Measurements from ENCODE around the gene CCNL2. TPM values are rescaled to one million over a fixed set of nuclear protein-coding genes. Genes with fewer than 3 reads are reported as not detected.

CCNL2 gene
- total RNA-seq, 1 donor from 2014 or later, result 55.3 TPM

GRCh38 chr1:1349256-1350012 is 49.7 kb downstream of the CCNL2 start, which contains the start of gene DVL1:
TSS of gene DVL1 (minus strand) at chr1:1349418. CDS start at chr1:1349065, 353 bp downstream.
- Histone ChIP-seq H3K4me3 (ENCODE audit: low read length in 3 of 3) (peak within 1 kb of the TSS; percentile 83 to 89 (median 85)), H3K9ac (ENCODE audit: low read depth in 1 of 3, low read length in 3 of 3) (peak within 1 kb of the TSS; percentile 86 to 96 (median 92)), H3K27me3 (ENCODE audit: control insufficient read depth in 3 of 3, insufficient read depth in 3 of 3, low read length in 3 of 3) (peaks cover 0 to 18% (median 13%) of the 10 kb centered on the region in 3 donors), H3K27ac (ENCODE audit: low read depth, low read length) (peak within 1 kb of the TSS; percentile 94), H3K36me3 (ENCODE audit: control insufficient read depth in 3 of 3, insufficient read depth in 3 of 3, low read length in 3 of 3) (peaks cover 0 to 2% (median 0%) of the 10 kb centered on the region in 3 donors), H3K9me3 (ENCODE audit: control insufficient read depth in 3 of 3, low read length in 3 of 3) (no peaks in the 10 kb centered on the region), H3K4me1 (ENCODE audit: control insufficient read depth in 3 of 3, insufficient read depth in 3 of 3, low read length in 3 of 3) (peaks cover 59 to 61% (median 61%) of the 10 kb centered on the region in 3 donors)

- H3K9ac ChIP-seq (ENCODE audit: low read depth in 1 of 3, low read length in 3 of 3), result peak overlapping the region; percentile 86 to 96 (median 92)
- H3K27me3 ChIP-seq (ENCODE audit: control insufficient read depth in 3 of 3, insufficient read depth in 3 of 3, low read length in 3 of 3), result peaks cover 0 to 10% (median 7%) of the 10 kb centered on the region in 3 donors
- H3K4me3 ChIP-seq (ENCODE audit: low read length in 3 of 3), result peak overlapping the region; percentile 83 to 89 (median 85)
- no peaks in the 10 kb centered on the region for H3K36me3 ChIP-seq (ENCODE audit: control insufficient read depth in 3 of 3, insufficient read depth in 3 of 3, low read length in 3 of 3)
- peaks cover 64 to 69% (median 66%) of the 10 kb centered on the region in 3 donors for H3K4me1 ChIP-seq (ENCODE audit: control insufficient read depth in 3 of 3, insufficient read depth in 3 of 3, low read length in 3 of 3)
- H3K27ac ChIP-seq (ENCODE audit: low read depth, low read length), result peak overlapping the region; percentile 94
- no peaks in the 10 kb centered on the region for H3K9me3 ChIP-seq (ENCODE audit: control insufficient read depth in 3 of 3, low read length in 3 of 3)
These were observed 50.5 kb downstream of the CCNL2 start for GRCh38 chr1:1348420-1349255.

- Histone ChIP-seq H3K36me3 (ENCODE audit: control insufficient read depth in 3 of 3, insufficient read depth in 3 of 3, low read length in 3 of 3) (peaks cover 0 to 1% (median 0%) of the 10 kb centered on the region in 3 donors), H3K9ac (ENCODE audit: low read depth in 1 of 3, low read length in 3 of 3) (peak overlapping the region; percentile 86 to 96 (median 92)), H3K4me1 (ENCODE audit: control insufficient read depth in 3 of 3, insufficient read depth in 3 of 3, low read length in 3 of 3) (peaks cover 65 to 72% (median 67%) of the 10 kb centered on the region in 3 donors), H3K4me3 (ENCODE audit: low read length in 3 of 3) (peak overlapping the region; percentile 83 to 89 (median 85)), H3K9me3 (ENCODE audit: control insufficient read depth in 3 of 3, low read length in 3 of 3) (no peaks in the 10 kb centered on the region), H3K27ac (ENCODE audit: low read depth, low read length) (peak overlapping the region; percentile 94), H3K27me3 (ENCODE audit: control insufficient read depth in 3 of 3, insufficient read depth in 3 of 3, low read length in 3 of 3) (peaks cover 0 to 4% (median 0%) of the 10 kb centered on the region in 3 donors)
These were observed 51.3 kb downstream of the CCNL2 start for GRCh38 chr1:1347663-1348419.

- Histone ChIP-seq H3K4me1 (ENCODE audit: control insufficient read depth in 3 of 3, insufficient read depth in 3 of 3, low read length in 3 of 3) (peaks cover 61 to 72% (median 64%) of the 10 kb centered on the region in 3 donors), H3K4me3 (ENCODE audit: low read length in 3 of 3) (peak overlapping the region; percentile 83 to 89 (median 85)), H3K27ac (ENCODE audit: low read depth, low read length) (peak overlapping the region; percentile 94), H3K9me3 (ENCODE audit: control insufficient read depth in 3 of 3, low read length in 3 of 3) (no peaks in the 10 kb centered on the region), H3K9ac (ENCODE audit: low read depth in 1 of 3, low read length in 3 of 3) (peak overlapping the region; percentile 86 to 96 (median 92)), H3K36me3 (ENCODE audit: control insufficient read depth in 3 of 3, insufficient read depth in 3 of 3, low read length in 3 of 3) (peaks cover 0 to 2% (median 0%) of the 10 kb centered on the region in 3 donors), H3K27me3 (ENCODE audit: control insufficient read depth in 3 of 3, insufficient read depth in 3 of 3, low read length in 3 of 3) (no peaks in the 10 kb centered on the region)
These were observed 52.0 kb downstream of the CCNL2 start for GRCh38 chr1:1347026-1347595.

- Histone ChIP-seq H3K4me3 (ENCODE audit: low read length in 3 of 3) (peak overlapping the region; percentile 48 to 89 (median 83)), H3K9ac (ENCODE audit: low read depth in 1 of 3, low read length in 3 of 3) (peak overlapping the region; percentile 86 to 96 (median 92)), H3K27me3 (ENCODE audit: control insufficient read depth in 3 of 3, insufficient read depth in 3 of 3, low read length in 3 of 3) (no peaks in the 10 kb centered on the region), H3K4me1 (ENCODE audit: control insufficient read depth in 3 of 3, insufficient read depth in 3 of 3, low read length in 3 of 3) (peaks cover 55 to 72% (median 59%) of the 10 kb centered on the region in 3 donors), H3K36me3 (ENCODE audit: control insufficient read depth in 3 of 3, insufficient read depth in 3 of 3, low read length in 3 of 3) (peaks cover 4 to 6% (median 5%) of the 10 kb centered on the region in 3 donors), H3K9me3 (ENCODE audit: control insufficient read depth in 3 of 3, low read length in 3 of 3) (no peaks in the 10 kb centered on the region), H3K27ac (ENCODE audit: low read depth, low read length) (peak overlapping the region; percentile 94)
These were observed 52.6 kb downstream of the CCNL2 start for GRCh38 chr1:1346501-1346890.

- H3K27me3 ChIP-seq (ENCODE audit: control insufficient read depth in 3 of 3, insufficient read depth in 3 of 3, low read length in 3 of 3), result no peaks in the 10 kb centered on the region
- H3K9ac ChIP-seq (ENCODE audit: low read depth in 1 of 3, low read length in 3 of 3), result peak overlapping the region; percentile 86 to 96 (median 92)
- H3K36me3 ChIP-seq (ENCODE audit: control insufficient read depth in 3 of 3, insufficient read depth in 3 of 3, low read length in 3 of 3), result peaks cover 9 to 12% (median 11%) of the 10 kb centered on the region in 3 donors
- H3K9me3 ChIP-seq (ENCODE audit: control insufficient read depth in 3 of 3, low read length in 3 of 3), result no peaks in the 10 kb centered on the region
- H3K4me1 ChIP-seq (ENCODE audit: control insufficient read depth in 3 of 3, insufficient read depth in 3 of 3, low read length in 3 of 3), result peaks cover 55 to 75% (median 57%) of the 10 kb centered on the region in 3 donors
- H3K27ac ChIP-seq (ENCODE audit: low read depth, low read length), result peak overlapping the region; percentile 94
- peak overlapping the region; percentile 48 to 89 (median 83) for H3K4me3 ChIP-seq (ENCODE audit: low read length in 3 of 3)
These were observed 53.2 kb downstream of the CCNL2 start for GRCh38 chr1:1345860-1346500.

GRCh38 chr1:1345384-1345783 is 53.8 kb downstream of the CCNL2 start:
- Histone ChIP-seq H3K9ac (ENCODE audit: low read depth in 1 of 3, low read length in 3 of 3) (peak overlapping the region; percentile 65 to 96 (median 86)), H3K4me1 (ENCODE audit: control insufficient read depth in 3 of 3, insufficient read depth in 3 of 3, low read length in 3 of 3) (peaks cover 55 to 77% (median 57%) of the 10 kb centered on the region in 3 donors)

GRCh38 chr1:1344655-1345361 is 54.3 kb downstream of the CCNL2 start:
- Histone ChIP-seq H3K4me3 (ENCODE audit: low read length in 3 of 3) (peak overlapping the region; percentile 48 to 72 (median 58)), H3K27ac (ENCODE audit: low read depth, low read length) (peak overlapping the region; percentile 94), H3K4me1 (ENCODE audit: control insufficient read depth in 3 of 3, insufficient read depth in 3 of 3, low read length in 3 of 3) (peaks cover 55 to 77% (median 57%) of the 10 kb centered on the region in 3 donors), H3K27me3 (ENCODE audit: control insufficient read depth in 3 of 3, insufficient read depth in 3 of 3, low read length in 3 of 3) (no peaks in the 10 kb centered on the region), H3K36me3 (ENCODE audit: control insufficient read depth in 3 of 3, insufficient read depth in 3 of 3, low read length in 3 of 3) (peaks cover 18 to 23% (median 20%) of the 10 kb centered on the region in 3 donors), H3K9me3 (ENCODE audit: control insufficient read depth in 3 of 3, low read length in 3 of 3) (no peaks in the 10 kb centered on the region), H3K9ac (ENCODE audit: low read depth in 1 of 3, low read length in 3 of 3) (peak overlapping the region; percentile 77 to 96 (median 86))

More at GRCh38 chr1:1345384-1345783, 53.8 kb downstream of the CCNL2 start:
- peaks cover 15 to 17% (median 16%) of the 10 kb centered on the region in 3 donors for H3K36me3 ChIP-seq (ENCODE audit: control insufficient read depth in 3 of 3, insufficient read depth in 3 of 3, low read length in 3 of 3)
- peak overlapping the region; percentile 94 for H3K27ac ChIP-seq (ENCODE audit: low read depth, low read length)
- H3K27me3 ChIP-seq (ENCODE audit: control insufficient read depth in 3 of 3, insufficient read depth in 3 of 3, low read length in 3 of 3), result no peaks in the 10 kb centered on the region
- H3K4me3 ChIP-seq (ENCODE audit: low read length in 3 of 3), result peak overlapping the region; percentile 48 to 89 (median 83)
- H3K9me3 ChIP-seq (ENCODE audit: control insufficient read depth in 3 of 3, low read length in 3 of 3), result no peaks in the 10 kb centered on the region

Data from skeletal muscle tissue (tissue), 4 donors.